A673 (cell line): ENCODE data around the gene PPM1F. TPM values are rescaled to one million over a fixed set of nuclear protein-coding genes. Genes with fewer than 3 reads are reported as not detected.

Experiments
- BruUV-seq: library from RNA; stranded (reverse); fragments of 400-500 nt; replicated peaks from 2 replicates; lab custom pipeline; 2021; lab: Mats Ljungman, UMichigan
- CTCF ChIA-PET: fragments of 300-600 bp; sonication (Branson Sonifier 250); formaldehyde crosslinking; loops from one replicate; lab custom pipeline; 2022; ENCODE audit warnings: antibody characterized with exemption; lab: Charles Lee
- POLR2A ChIA-PET: fragments of 300-600 bp; sonication (Branson Sonifier 250); formaldehyde crosslinking; loops from one replicate; lab custom pipeline; 2022; ENCODE audit warnings: antibody characterized with exemption; ENCODE audit not compliant: low non-redundant PET; lab: Charles Lee
- DNase-seq: peaks from one replicate; pipeline ENCODE4 v3.0.0-alpha.2; 2015; ENCODE audit warnings: low spot score
- H3K27ac ChIP-seq: fragments of 200-600 bp; sonication (generic); 2 replicates; pipeline ENCODE4 v1.5.1; 2016; ENCODE audit warnings: mixed run types, low read depth, mild to moderate bottlenecking, mixed read lengths, antibody characterized with exemption, low read length; ENCODE audit not compliant: poor library complexity, severe bottlenecking
- H3K27me3 ChIP-seq: fragments of 200-600 bp; sonication (generic); replicated peaks from 2 replicates; pipeline ENCODE4 v1.6.1; 2017; ENCODE audit warnings: mixed run types, low read depth, mild to moderate bottlenecking, mixed read lengths, antibody characterized with exemption, low read length; ENCODE audit not compliant: insufficient read depth, poor library complexity
- H3K36me3 ChIP-seq: fragments of 200-600 bp; sonication (generic); 2 replicates; pipeline ENCODE4 v1.6.1; 2016; ENCODE audit warnings: mixed run types, mild to moderate bottlenecking, mixed read lengths, antibody characterized with exemption, low read length; ENCODE audit not compliant: insufficient read depth, poor library complexity, severe bottlenecking
- H3K4me1 ChIP-seq: fragments of 200-600 bp; sonication (generic); 2 replicates; pipeline ENCODE4 v1.6.1; 2017; ENCODE audit warnings: mixed run types, mild to moderate bottlenecking, mixed read lengths, antibody characterized with exemption, low read length; ENCODE audit not compliant: insufficient read depth, poor library complexity, severe bottlenecking
- H3K4me3 ChIP-seq: fragments of 200-600 bp; sonication (generic); 2 replicates; pipeline ENCODE4 v1.5.1; 2016; ENCODE audit warnings: low read depth, mixed run types, mild to moderate bottlenecking, mixed read lengths, low read length; ENCODE audit not compliant: poor library complexity, severe bottlenecking
- H3K9me3 ChIP-seq: fragments of 200-600 bp; sonication (generic); 2 replicates; pipeline ENCODE4 v1.6.1; 2016; ENCODE audit warnings: mixed run types, low read depth, mild to moderate bottlenecking, mixed read lengths, antibody characterized with exemption, low read length; ENCODE audit not compliant: poor library complexity, severe bottlenecking
- EZH2 ChIP-seq: fragments of 200-600 bp; sonication (generic); IDR thresholded peaks from 2 replicates; pipeline ENCODE4 v1.6.1; 2017; ENCODE audit warnings: borderline replicate concordance, low read depth, mild to moderate bottlenecking, mixed read lengths, antibody characterized with exemption, low read length; ENCODE audit not compliant: poor library complexity, severe bottlenecking
- intact Hi-C: fragments of 100-400 bp; cut with micrococcal nuclease; formaldehyde crosslinking; loops from one replicate; pipeline ENCODE4 v1.10.0; 2022; ENCODE audit not compliant: unreplicated experiment
- total RNA-seq: library from RNA; stranded (reverse); gene quantifications from 2 replicates; pipeline ENCODE4 v1.2.3, GENCODE V29; 2021
- TF ChIP-seq, protein P1 (sequence below): fragments of 300-800, 200-600 bp; sonication (generic); conservative IDR thresholded peaks from 2 replicates; pipeline ENCODE4 v1.5.1; 2017; ENCODE audit warnings: low read depth, mild to moderate bottlenecking, antibody characterized with exemption, low read length, moderate library complexity, mixed read lengths

The PPM1F gene
- total RNA-seq, 1 experiment from 2014 or later: 101 TPM

DNA sequence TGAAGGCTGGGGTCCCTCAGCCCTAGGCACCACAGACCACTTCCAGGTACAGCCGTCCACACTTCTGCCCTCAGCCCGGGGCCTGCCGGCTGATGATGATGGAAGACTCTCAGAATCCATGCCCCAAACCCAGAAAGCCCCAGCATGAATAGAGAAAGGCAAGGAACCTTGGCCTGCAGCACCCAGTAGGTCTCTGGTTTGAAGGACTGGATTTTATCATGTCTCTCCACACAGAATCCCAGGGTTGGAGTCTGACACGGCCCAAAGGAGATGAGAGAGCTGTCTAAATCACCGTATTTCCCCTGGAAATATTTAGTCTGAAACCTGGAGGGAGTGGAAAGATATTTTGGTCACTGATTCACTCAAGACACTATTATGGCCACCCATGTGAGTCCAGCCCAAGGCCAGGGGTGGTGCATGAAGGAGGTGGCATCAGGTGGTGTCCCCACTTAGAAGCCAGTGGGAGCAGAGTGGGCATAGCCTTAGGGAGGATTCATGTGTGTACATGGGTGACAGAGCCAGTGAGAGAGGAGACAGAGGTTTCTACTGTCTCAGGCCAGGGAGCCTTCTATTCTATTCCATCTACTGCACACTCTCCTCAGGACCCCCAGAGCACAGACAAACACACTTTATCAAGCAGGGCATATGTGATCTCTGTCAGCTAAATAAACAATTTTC is 15.9 kb upstream of the PPM1F start:
- CTCF ChIA-PET: no interaction called here
- Histone ChIP-seq H3K4me1 (no peaks in the 10 kb centered on the region), H3K9me3 (no peaks in the 10 kb centered on the region), H3K27me3 (no peaks in the 10 kb centered on the region), H3K4me3 (no peak overlapping the region), H3K27ac (no peak overlapping the region), H3K36me3 (peaks cover 72% of the 10 kb centered on the region)
- no TSS peak for BruUV-seq
- DNase-seq: no peak
- intact Hi-C loops: no loop called here
- POLR2A ChIA-PET: no interaction called here
- TF ChIP-seq, protein P1, sequence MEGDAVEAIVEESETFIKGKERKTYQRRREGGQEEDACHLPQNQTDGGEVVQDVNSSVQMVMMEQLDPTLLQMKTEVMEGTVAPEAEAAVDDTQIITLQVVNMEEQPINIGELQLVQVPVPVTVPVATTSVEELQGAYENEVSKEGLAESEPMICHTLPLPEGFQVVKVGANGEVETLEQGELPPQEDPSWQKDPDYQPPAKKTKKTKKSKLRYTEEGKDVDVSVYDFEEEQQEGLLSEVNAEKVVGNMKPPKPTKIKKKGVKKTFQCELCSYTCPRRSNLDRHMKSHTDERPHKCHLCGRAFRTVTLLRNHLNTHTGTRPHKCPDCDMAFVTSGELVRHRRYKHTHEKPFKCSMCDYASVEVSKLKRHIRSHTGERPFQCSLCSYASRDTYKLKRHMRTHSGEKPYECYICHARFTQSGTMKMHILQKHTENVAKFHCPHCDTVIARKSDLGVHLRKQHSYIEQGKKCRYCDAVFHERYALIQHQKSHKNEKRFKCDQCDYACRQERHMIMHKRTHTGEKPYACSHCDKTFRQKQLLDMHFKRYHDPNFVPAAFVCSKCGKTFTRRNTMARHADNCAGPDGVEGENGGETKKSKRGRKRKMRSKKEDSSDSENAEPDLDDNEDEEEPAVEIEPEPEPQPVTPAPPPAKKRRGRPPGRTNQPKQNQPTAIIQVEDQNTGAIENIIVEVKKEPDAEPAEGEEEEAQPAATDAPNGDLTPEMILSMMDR: no peak
- TF ChIP-seq EZH2: no peak

DNA sequence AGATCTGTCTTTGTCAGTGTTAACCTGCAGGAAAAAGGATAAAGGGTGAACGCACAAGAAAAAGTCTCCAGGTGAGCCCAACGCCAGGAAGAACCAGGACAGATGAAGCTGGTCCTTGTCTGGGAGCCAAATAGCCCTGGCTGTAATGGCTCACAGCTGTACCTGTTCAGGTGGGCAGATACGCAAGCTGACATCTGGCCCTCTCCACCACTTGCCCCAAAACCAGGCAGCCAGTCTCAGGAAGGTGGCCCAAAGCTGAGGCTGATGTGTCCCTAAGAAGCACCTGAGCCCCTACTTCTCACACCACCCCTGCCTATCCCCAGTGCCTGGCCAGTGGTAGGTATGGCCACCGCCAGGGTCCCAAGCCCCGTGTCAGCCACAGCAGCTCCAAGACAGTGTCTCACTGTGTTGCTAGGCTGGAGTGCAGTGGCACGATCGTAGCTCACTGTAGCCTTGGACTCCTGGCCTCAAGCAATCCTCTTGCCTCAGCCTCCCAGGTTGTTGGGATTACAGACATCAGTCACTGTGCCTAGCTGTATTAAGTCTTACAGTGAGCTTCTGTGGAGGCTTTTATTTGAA is 15.1 kb upstream of the PPM1F start:
- no TSS peak for BruUV-seq
- Histone ChIP-seq H3K4me3 (no peak overlapping the region), H3K9me3 (no peaks in the 10 kb centered on the region), H3K27me3 (no peaks in the 10 kb centered on the region), H3K36me3 (peaks cover 72% of the 10 kb centered on the region), H3K27ac (no peak overlapping the region), H3K4me1 (no peaks in the 10 kb centered on the region)
- ChIA-PET CTCF (no interaction called here), POLR2A (no interaction called here)
- intact Hi-C loops: no loop called here
- TF ChIP-seq, protein P1: no peak
- TF ChIP-seq EZH2: no peak
- DNase-seq: no peak

DNA sequence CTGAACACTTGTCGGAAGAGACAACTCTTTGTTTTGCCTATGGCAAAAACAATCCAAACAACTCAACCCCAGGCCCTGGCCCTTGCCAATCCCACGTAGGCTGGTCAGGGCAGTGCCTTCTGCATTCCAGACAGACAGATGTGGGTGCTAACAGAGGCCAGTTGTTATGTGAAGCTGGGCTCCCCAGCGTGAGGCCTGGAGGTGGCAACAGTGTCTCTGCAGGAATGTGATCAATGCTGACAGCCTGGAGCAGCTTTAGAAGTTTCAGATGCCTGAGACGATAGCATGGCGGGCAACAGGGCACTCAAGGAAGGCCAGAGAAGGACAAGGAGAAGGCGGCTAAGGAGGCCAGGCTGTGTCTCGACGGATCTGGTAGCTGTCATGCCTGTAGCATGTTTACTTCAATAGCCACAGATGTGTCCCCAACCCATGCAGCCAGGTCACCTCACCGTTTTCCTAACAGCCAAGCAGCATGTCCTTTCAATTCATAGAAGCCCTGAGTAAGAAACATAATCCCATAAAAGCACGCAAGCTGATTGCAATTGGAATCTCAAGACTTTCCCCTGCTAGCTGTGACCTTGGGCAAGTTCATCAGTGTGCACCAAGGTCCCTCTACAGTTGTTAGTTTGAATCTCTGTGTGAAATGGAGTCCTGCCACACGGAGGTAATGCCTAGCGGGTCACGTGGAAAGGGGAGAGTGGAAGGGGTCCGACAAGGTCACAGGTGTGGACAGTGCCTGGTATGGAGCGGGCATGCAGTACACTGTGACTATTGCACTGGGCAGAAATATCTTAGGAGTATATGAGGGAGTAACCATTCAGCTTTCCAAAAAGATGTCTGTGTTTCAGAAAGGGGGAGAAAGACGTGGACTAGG is 14.2 kb upstream of the PPM1F start:
- H3K27ac ChIP-seq: no peak overlapping the region
- H3K4me3 ChIP-seq: no peak overlapping the region
- CTCF ChIA-PET: no interaction called here
- peaks cover 71% of the 10 kb centered on the region for H3K36me3 ChIP-seq
- no peaks in the 10 kb centered on the region for H3K27me3 ChIP-seq
- H3K9me3 ChIP-seq: no peaks in the 10 kb centered on the region
- intact Hi-C loops: no loop called here
- POLR2A ChIA-PET: no interaction called here
- no peak for TF ChIP-seq EZH2
- TF ChIP-seq, protein P1: no peak
- BruUV-seq: no TSS peak
- no peaks in the 10 kb centered on the region for H3K4me1 ChIP-seq
- DNase-seq: no peak
